Mammary epithelial cell (primary cell): ENCODE results near the gene NME8.

Source experiments
- EZH2 ChIP-seq: IDR thresholded peaks from 2 replicates; pipeline ENCODE4 v1.6.1; 2012; ENCODE audit warnings: low read length, inconsistent platforms, borderline replicate concordance
- TF ChIP-seq, protein P1 (sequence below), 2 donors: IDR thresholded peaks in 1 of 2; conservative IDR thresholded peaks in 1 of 2; 2 replicates each; pipeline ENCODE4 v1.5.1; 2011 to 2012; ENCODE audit warnings: inconsistent platforms in 2 of 2, low read length in 2 of 2, mild to moderate bottlenecking in 2 of 2, control low read depth in 1 of 2, low read depth in 1 of 2; ENCODE audit not compliant: insufficient read depth in 1 of 2; ENCODE audit errors: extremely low read depth in 1 of 2

DNA sequence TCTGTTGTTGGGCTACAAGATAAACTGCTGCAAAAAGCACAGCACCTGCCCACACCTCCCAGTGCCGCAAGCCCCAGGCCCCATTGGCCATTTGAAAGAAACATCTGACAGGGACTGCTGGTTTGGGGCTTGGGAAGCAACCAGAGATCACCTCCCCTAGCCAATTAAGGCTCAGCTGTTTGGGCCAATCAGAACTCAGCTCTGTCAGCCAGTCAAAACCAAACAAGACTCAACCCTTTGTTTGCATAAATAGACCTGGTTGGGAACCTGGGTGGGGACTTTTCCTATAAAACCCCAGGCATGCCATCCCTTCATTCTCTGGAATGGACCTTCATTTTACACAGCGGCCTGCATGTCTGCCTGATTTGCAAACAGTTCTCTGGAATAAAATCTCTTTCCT, 17.2 kb upstream of the NME8 start:
- TF ChIP-seq, protein P1, sequence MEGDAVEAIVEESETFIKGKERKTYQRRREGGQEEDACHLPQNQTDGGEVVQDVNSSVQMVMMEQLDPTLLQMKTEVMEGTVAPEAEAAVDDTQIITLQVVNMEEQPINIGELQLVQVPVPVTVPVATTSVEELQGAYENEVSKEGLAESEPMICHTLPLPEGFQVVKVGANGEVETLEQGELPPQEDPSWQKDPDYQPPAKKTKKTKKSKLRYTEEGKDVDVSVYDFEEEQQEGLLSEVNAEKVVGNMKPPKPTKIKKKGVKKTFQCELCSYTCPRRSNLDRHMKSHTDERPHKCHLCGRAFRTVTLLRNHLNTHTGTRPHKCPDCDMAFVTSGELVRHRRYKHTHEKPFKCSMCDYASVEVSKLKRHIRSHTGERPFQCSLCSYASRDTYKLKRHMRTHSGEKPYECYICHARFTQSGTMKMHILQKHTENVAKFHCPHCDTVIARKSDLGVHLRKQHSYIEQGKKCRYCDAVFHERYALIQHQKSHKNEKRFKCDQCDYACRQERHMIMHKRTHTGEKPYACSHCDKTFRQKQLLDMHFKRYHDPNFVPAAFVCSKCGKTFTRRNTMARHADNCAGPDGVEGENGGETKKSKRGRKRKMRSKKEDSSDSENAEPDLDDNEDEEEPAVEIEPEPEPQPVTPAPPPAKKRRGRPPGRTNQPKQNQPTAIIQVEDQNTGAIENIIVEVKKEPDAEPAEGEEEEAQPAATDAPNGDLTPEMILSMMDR (conservative IDR thresholded peaks at IDR 0.05 in 1 of 2, IDR thresholded peaks at IDR 0.05 in 1 of 2; ENCODE audit: extremely low read depth in 1 of 2, insufficient read depth in 1 of 2, low read depth in 1 of 2, low read length in 2 of 2), result no peak
- no peak for TF ChIP-seq EZH2
